IPS-18a (cell line): ENCODE data around the gene FGF22.

Experiments used
- H3K27ac ChIP-seq: one replicate; pipeline ENCODE4 v1.5.1; 2013; ENCODE audit warnings: low read length
- H3K27me3 ChIP-seq: one replicate; pipeline ENCODE4 v1.6.1; 2013; ENCODE audit warnings: mild to moderate bottlenecking, low read length; ENCODE audit not compliant: control insufficient read depth, insufficient read depth
- H3K36me3 ChIP-seq: one replicate; pipeline ENCODE4 v1.6.1; 2013; ENCODE audit warnings: low read depth, low read length; ENCODE audit not compliant: control insufficient read depth
- H3K4me1 ChIP-seq: one replicate; pipeline ENCODE4 v1.6.1; 2013; ENCODE audit warnings: low read depth, low read length; ENCODE audit not compliant: control insufficient read depth
- H3K4me3 ChIP-seq: one replicate; pipeline ENCODE4 v1.5.1; 2013; ENCODE audit warnings: low read length
- H3K9ac ChIP-seq: one replicate; pipeline ENCODE4 v1.6.1; 2013; ENCODE audit warnings: mild to moderate bottlenecking, low read length, moderate library complexity
- H3K9me3 ChIP-seq: one replicate; pipeline ENCODE4 v1.6.1; 2013; ENCODE audit warnings: low read depth, low read length; ENCODE audit not compliant: control insufficient read depth

FGF22 gene

GRCh38 chr19:639253-640160, at the start of gene FGF22:
Gene FGF22, plus strand, starts transcription at chr19:639879. Its CDS starts 47 bp downstream, at chr19:639926.
- H3K4me3 ChIP-seq, result peak within 1 kb of the TSS; percentile 48
- H3K4me1 ChIP-seq, result no peaks in the 10 kb centered on the region
- no peak within 1 kb of the TSS for H3K9ac ChIP-seq
- H3K36me3 ChIP-seq, result no peaks in the 10 kb centered on the region
- H3K27ac ChIP-seq, result no peak within 1 kb of the TSS
- peaks cover 23% of the 10 kb centered on the region for H3K27me3 ChIP-seq
- H3K9me3 ChIP-seq, result no peaks in the 10 kb centered on the region

GRCh38 chr19:590396-590745, 49.3 kb upstream of the FGF22 start:
- Histone ChIP-seq H3K27me3 (peaks cover 44% of the 10 kb centered on the region), H3K9ac (no peak overlapping the region), H3K9me3 (no peaks in the 10 kb centered on the region), H3K4me3 (no peak overlapping the region), H3K27ac (no peak overlapping the region), H3K36me3 (no peaks in the 10 kb centered on the region), H3K4me1 (no peaks in the 10 kb centered on the region)

GRCh38 chr19:590750-591098, 49.0 kb upstream of the FGF22 start:
- H3K4me3 ChIP-seq, result no peak overlapping the region
- no peak overlapping the region for H3K9ac ChIP-seq
- no peak overlapping the region for H3K27ac ChIP-seq
- H3K36me3 ChIP-seq, result no peaks in the 10 kb centered on the region
- no peaks in the 10 kb centered on the region for H3K4me1 ChIP-seq
- H3K27me3 ChIP-seq, result peaks cover 44% of the 10 kb centered on the region
- no peaks in the 10 kb centered on the region for H3K9me3 ChIP-seq

- Histone ChIP-seq H3K4me1 (no peaks in the 10 kb centered on the region), H3K9me3 (no peaks in the 10 kb centered on the region), H3K27ac (no peak overlapping the region), H3K27me3 (peaks cover 44% of the 10 kb centered on the region), H3K4me3 (no peak overlapping the region), H3K9ac (no peak overlapping the region), H3K36me3 (no peaks in the 10 kb centered on the region)
Measured at GRCh38 chr19:591099-591958, 48.4 kb upstream of the FGF22 start.

GRCh38 chr19:592101-592500, 47.6 kb upstream of the FGF22 start:
- no peak overlapping the region for H3K4me3 ChIP-seq
- no peak overlapping the region for H3K27ac ChIP-seq
- H3K36me3 ChIP-seq, result no peaks in the 10 kb centered on the region
- peaks cover 44% of the 10 kb centered on the region for H3K27me3 ChIP-seq
- H3K9me3 ChIP-seq, result no peaks in the 10 kb centered on the region
- H3K9ac ChIP-seq, result no peak overlapping the region
- no peaks in the 10 kb centered on the region for H3K4me1 ChIP-seq

- Histone ChIP-seq H3K27me3 (peaks cover 42% of the 10 kb centered on the region), H3K9me3 (no peaks in the 10 kb centered on the region), H3K27ac (no peak overlapping the region), H3K9ac (no peak overlapping the region), H3K4me3 (no peak overlapping the region), H3K36me3 (no peaks in the 10 kb centered on the region), H3K4me1 (no peaks in the 10 kb centered on the region)
Measured at GRCh38 chr19:593055-593454, 46.6 kb upstream of the FGF22 start.

- no peaks in the 10 kb centered on the region for H3K36me3 ChIP-seq
- H3K4me3 ChIP-seq, result no peak overlapping the region
- peaks cover 38% of the 10 kb centered on the region for H3K27me3 ChIP-seq
- no peak overlapping the region for H3K9ac ChIP-seq
- H3K9me3 ChIP-seq, result no peaks in the 10 kb centered on the region
- H3K27ac ChIP-seq, result no peak overlapping the region
- no peaks in the 10 kb centered on the region for H3K4me1 ChIP-seq
Measured at GRCh38 chr19:593505-593904, 46.2 kb upstream of the FGF22 start.

GRCh38 chr19:594265-594870, 45.3 kb upstream of the FGF22 start:
- Histone ChIP-seq H3K36me3 (no peaks in the 10 kb centered on the region), H3K27ac (no peak overlapping the region), H3K9ac (no peak overlapping the region), H3K9me3 (no peaks in the 10 kb centered on the region), H3K27me3 (peaks cover 29% of the 10 kb centered on the region), H3K4me3 (no peak overlapping the region), H3K4me1 (no peaks in the 10 kb centered on the region)

- H3K27me3 ChIP-seq, result peaks cover 23% of the 10 kb centered on the region
- no peaks in the 10 kb centered on the region for H3K36me3 ChIP-seq
- H3K9me3 ChIP-seq, result no peaks in the 10 kb centered on the region
- H3K4me3 ChIP-seq, result no peak overlapping the region
- no peak overlapping the region for H3K9ac ChIP-seq
- H3K4me1 ChIP-seq, result no peaks in the 10 kb centered on the region
- H3K27ac ChIP-seq, result no peak overlapping the region
Measured at GRCh38 chr19:595326-596262, 44.1 kb upstream of the FGF22 start.

GRCh38 chr19:596263-596655, 43.4 kb upstream of the FGF22 start:
- H3K4me3 ChIP-seq, result no peak overlapping the region
- no peaks in the 10 kb centered on the region for H3K36me3 ChIP-seq
- H3K9me3 ChIP-seq, result no peaks in the 10 kb centered on the region
- H3K4me1 ChIP-seq, result no peaks in the 10 kb centered on the region
- no peak overlapping the region for H3K27ac ChIP-seq
- no peak overlapping the region for H3K9ac ChIP-seq
- peaks cover 16% of the 10 kb centered on the region for H3K27me3 ChIP-seq
